ENCODE results near the gene RTN4IP1.

DNA sequence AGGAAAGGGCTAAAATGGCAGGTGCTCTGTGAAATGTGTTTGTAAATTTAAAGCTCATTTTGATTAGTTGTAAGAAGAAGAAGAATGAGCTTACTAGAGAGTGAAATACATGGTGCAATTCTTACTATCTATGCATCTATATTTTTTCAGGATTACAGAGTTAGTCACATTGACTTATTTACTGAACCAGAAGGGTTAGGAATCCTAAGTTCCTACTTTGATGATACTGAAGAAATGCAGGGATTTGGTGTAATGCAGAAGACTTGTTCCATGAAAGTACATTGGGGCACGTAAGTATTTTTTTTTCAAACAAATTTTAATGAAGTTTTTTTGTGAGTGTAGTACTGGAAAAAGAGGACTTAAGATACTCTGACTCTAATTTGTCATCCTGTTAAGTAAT lies 99.3 kb downstream of the RTN4IP1 start:
- TF ChIP-seq, protein P1, sequence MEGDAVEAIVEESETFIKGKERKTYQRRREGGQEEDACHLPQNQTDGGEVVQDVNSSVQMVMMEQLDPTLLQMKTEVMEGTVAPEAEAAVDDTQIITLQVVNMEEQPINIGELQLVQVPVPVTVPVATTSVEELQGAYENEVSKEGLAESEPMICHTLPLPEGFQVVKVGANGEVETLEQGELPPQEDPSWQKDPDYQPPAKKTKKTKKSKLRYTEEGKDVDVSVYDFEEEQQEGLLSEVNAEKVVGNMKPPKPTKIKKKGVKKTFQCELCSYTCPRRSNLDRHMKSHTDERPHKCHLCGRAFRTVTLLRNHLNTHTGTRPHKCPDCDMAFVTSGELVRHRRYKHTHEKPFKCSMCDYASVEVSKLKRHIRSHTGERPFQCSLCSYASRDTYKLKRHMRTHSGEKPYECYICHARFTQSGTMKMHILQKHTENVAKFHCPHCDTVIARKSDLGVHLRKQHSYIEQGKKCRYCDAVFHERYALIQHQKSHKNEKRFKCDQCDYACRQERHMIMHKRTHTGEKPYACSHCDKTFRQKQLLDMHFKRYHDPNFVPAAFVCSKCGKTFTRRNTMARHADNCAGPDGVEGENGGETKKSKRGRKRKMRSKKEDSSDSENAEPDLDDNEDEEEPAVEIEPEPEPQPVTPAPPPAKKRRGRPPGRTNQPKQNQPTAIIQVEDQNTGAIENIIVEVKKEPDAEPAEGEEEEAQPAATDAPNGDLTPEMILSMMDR (IDR thresholded peaks at IDR 0.05) = no peak
- TF ChIP-seq POLR2A (IDR thresholded peaks at IDR 0.05) = no peak
- no peak for TF ChIP-seq POLR2AphosphoS5 (IDR thresholded peaks at IDR 0.05)

Data from prostate gland (tissue), 2 donors.